Ascending aorta (tissue), 2 donors: ENCODE data around the gene PDE4A. TPM values are rescaled to one million over a fixed set of nuclear protein-coding genes. Genes with fewer than 3 reads are reported as not detected.

Experiments
- DNase-seq, 2 donors: peaks; one replicate each; pipeline ENCODE4 v3.0.0-alpha.2; 2019; ENCODE audit warnings: low spot score in 2 of 2
- H3K27ac ChIP-seq, 2 donors: fragments of 200-600 bp; sonication (generic); one replicate each; pipeline ENCODE4 v1.5.1; 2016 to 2017; ENCODE audit warnings: mild to moderate bottlenecking in 1 of 2
- H3K27me3 ChIP-seq: fragments of 200-600 bp; sonication (generic); one replicate; pipeline ENCODE4 v1.5.1; 2017
- H3K36me3 ChIP-seq, 2 donors: fragments of 200-600 bp; sonication (generic); one replicate each; pipeline ENCODE4 v1.5.1; 2016
- H3K4me1 ChIP-seq, 2 donors: fragments of 200-600 bp; sonication (generic); one replicate each; pipeline ENCODE4 v1.5.1; 2016 to 2017; ENCODE audit warnings: mild to moderate bottlenecking in 1 of 2
- H3K4me3 ChIP-seq, 2 donors: fragments of 200-600 bp; sonication (generic); one replicate each; pipeline ENCODE4 v1.5.1; 2016 to 2017; ENCODE audit warnings: mild to moderate bottlenecking in 1 of 2
- H3K9me3 ChIP-seq, 2 donors: fragments of 200-600 bp; sonication (generic); one replicate each; pipeline ENCODE4 v1.5.1; 2016
- CTCF ChIP-seq, 3 experiments: fragments of 200-600 bp in 2 of 3; fragments of 450-650 bp in 1 of 3; sonication (generic) in 2 of 3; IDR thresholded peaks; one replicate each; pipeline ENCODE4 v1.5.1; 2016 to 2019; ENCODE audit warnings: antibody characterized with exemption in 3 of 3, mild to moderate bottlenecking in 1 of 3, moderate library complexity in 1 of 3
- intact Hi-C: fragments of 100-400 bp; cut with DNase I; formaldehyde crosslinking; loops from one replicate; pipeline ENCODE4 v1.15.1; 2023
- total RNA-seq: library from RNA; depleted of rRNA; stranded (reverse); fragments of >200 nt; gene quantifications from one replicate; pipeline ENCODE4 v1.1.0, GENCODE V29; 2016

Gene PDE4A
- total RNA-seq, 1 donor from 2014 or later: 59.9 TPM

GRCh38 chr19:10516064-10516385 is 95.7 kb downstream of the PDE4A start:
- Histone ChIP-seq H3K4me3 (no peak overlapping the region), H3K27me3 (peaks cover 4% of the 10 kb centered on the region), H3K27ac (no peak overlapping the region), H3K9me3 (no peaks in the 10 kb centered on the region), H3K36me3 (no peaks in the 10 kb centered on the region), H3K4me1 (peaks cover 4 to 9% of the 10 kb centered on the region in 2 donors)
- DNase-seq: no peak
- TF ChIP-seq CTCF (IDR thresholded peaks at IDR 0.05): no peak
- intact Hi-C loops: no loop called here

DNA sequence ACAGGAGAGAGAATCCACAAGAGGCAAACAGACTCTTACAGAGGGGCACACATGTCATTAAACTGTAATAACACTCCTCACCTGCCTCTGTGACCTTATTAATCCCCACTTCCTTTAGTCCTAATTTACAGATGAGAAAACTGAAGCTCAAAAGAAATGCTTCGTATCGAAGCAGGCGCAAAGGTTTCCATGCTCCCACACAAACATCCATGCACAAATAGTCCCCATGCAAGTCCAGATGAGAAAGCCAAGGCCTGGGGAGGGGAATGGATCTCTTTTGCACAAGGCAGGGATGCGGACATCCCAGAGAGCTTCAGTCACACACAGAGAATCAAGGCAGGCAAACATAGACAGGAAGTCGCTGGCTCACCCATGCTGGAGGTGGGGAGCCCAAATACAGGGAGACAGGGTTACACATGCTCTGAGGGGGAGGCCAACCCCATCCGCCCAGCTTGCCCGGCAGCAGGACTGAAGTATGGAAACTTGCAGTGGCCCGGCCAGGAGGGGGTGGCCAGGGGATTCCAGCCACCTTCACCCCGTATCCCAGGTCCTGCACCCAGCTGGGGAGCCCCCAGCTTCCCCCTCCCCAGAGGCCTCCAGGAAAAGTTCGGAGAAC is 96.4 kb downstream of the PDE4A start:
- peak overlapping the region; percentile 31 to 53 for H3K4me3 ChIP-seq
- intact Hi-C loops: no loop called here
- H3K4me1 ChIP-seq: peaks cover 4 to 9% of the 10 kb centered on the region in 2 donors

GRCh38 chr19:10517361-10517759 is 97.0 kb downstream of the PDE4A start, which contains the start of gene S1PR5:
S1PR5 (minus strand) TSS chr19:10517447; CDS start chr19:10515011, 2,436 bp downstream.
- Histone ChIP-seq H3K4me3 (peak within 1 kb of the TSS; percentile 31 to 53), H3K9me3 (no peaks in the 10 kb centered on the region), H3K4me1 (peaks cover 4 to 9% of the 10 kb centered on the region in 2 donors), H3K27ac (no peak within 1 kb of the TSS), H3K27me3 (peaks cover 4% of the 10 kb centered on the region), H3K36me3 (no peaks in the 10 kb centered on the region)
- no peak for DNase-seq
- TF ChIP-seq CTCF (IDR thresholded peaks at IDR 0.05): no peak
- intact Hi-C loops: no loop called here

More for the DNA sequence above, 96.4 kb downstream of the PDE4A start:
- Histone ChIP-seq H3K27ac (no peak overlapping the region), H3K9me3 (no peaks in the 10 kb centered on the region), H3K36me3 (no peaks in the 10 kb centered on the region), H3K27me3 (peaks cover 4% of the 10 kb centered on the region)
- no peak for DNase-seq
- no peak for TF ChIP-seq CTCF (IDR thresholded peaks at IDR 0.05)

DNA sequence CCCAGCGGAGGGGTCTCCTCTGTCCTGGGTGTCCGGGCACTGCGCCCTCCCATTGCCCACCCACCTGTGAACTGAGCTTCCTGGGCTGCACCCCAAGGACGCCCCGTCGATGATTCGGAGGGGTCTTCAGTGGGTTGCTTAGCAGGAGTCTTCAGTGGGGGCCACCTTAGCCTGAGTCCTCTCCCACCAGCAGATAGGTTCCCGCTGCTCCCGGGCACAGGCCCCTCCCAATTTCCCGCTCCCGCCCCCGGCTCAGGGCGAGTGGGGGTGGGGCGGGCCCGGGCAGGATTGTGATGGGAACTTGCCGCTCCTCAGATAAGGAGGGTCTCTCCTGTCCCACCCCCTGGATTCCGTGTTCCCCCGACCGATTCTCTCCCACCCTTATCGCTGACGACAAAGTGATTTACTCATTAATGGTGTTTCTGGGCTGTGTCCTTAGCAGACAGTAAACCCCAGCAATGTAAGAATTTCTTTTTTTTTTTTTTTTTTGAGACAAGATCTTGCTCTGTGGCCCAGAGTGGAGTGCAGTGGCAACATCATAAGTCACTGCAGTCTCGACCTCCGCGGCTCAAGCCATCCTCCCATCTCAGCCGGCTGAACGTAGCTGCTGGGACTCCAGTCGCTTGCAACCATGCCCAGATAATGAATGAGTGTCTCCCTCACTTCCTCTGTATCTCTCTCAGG is 97.6 kb downstream of the PDE4A start:
- H3K9me3 ChIP-seq: no peaks in the 10 kb centered on the region
- no peak for TF ChIP-seq CTCF (IDR thresholded peaks at IDR 0.05)
- DNase-seq: no peak
- peak overlapping the region; percentile 31 to 53 for H3K4me3 ChIP-seq
- no peak overlapping the region for H3K27ac ChIP-seq
- peaks cover 4 to 9% of the 10 kb centered on the region in 2 donors for H3K4me1 ChIP-seq
- H3K36me3 ChIP-seq: no peaks in the 10 kb centered on the region
- intact Hi-C loops: no loop called here
- peaks cover 4% of the 10 kb centered on the region for H3K27me3 ChIP-seq

- intact Hi-C loops: no loop called here
- H3K4me3 ChIP-seq: peak overlapping the region; percentile 21 to 53
- no peak for TF ChIP-seq CTCF (IDR thresholded peaks at IDR 0.05)
- peaks cover 4 to 9% of the 10 kb centered on the region in 2 donors for H3K4me1 ChIP-seq
- no peak for DNase-seq
- H3K9me3 ChIP-seq: no peaks in the 10 kb centered on the region
- no peak overlapping the region for H3K27ac ChIP-seq
- H3K27me3 ChIP-seq: peaks cover 4% of the 10 kb centered on the region
- H3K36me3 ChIP-seq: no peaks in the 10 kb centered on the region
These were observed 98.4 kb downstream of the PDE4A start for GRCh38 chr19:10518444-10519361.

Other genes with a start within 250 kb of the PDE4A start
- 54.0 TPM for gene DNMT1, start 225.6 kb upstream of the PDE4A start, total RNA-seq
- gene S1PR2, start 189.2 kb upstream of the PDE4A start, total RNA-seq: 24.3 TPM
- 72.9 TPM for gene MRPL4, start 168.3 kb upstream of the PDE4A start, total RNA-seq
- gene ICAM1, start 149.4 kb upstream of the PDE4A start, total RNA-seq: 74.8 TPM
- gene ICAM4, start 133.6 kb upstream of the PDE4A start, total RNA-seq: not detected
- 2.2 TPM for gene ICAM5, start 130.6 kb upstream of the PDE4A start, total RNA-seq
- gene ZGLP1, start 110.7 kb upstream of the PDE4A start, total RNA-seq: not detected
- gene FDX2, start 104.5 kb upstream of the PDE4A start, total RNA-seq: 16.8 TPM
- 51.8 TPM for gene RAVER1, start 87.0 kb upstream of the PDE4A start, total RNA-seq
- gene ICAM3, start 80.9 kb upstream of the PDE4A start, total RNA-seq: 0.11 TPM
- 80.7 TPM for gene TYK2, start 40.0 kb upstream of the PDE4A start, total RNA-seq
- gene CDC37, start 17.0 kb upstream of the PDE4A start, total RNA-seq: 183 TPM
- gene KEAP1, start 82.8 kb downstream of the PDE4A start, total RNA-seq: 57.8 TPM
- gene S1PR5, start 96.9 kb downstream of the PDE4A start, total RNA-seq: 3.1 TPM
- gene ATG4D, start 123.4 kb downstream of the PDE4A start, total RNA-seq: 11.0 TPM
- gene KRI1, start 145.5 kb downstream of the PDE4A start, total RNA-seq: 21.9 TPM
- 20.3 TPM for gene CDKN2D, start 148.4 kb downstream of the PDE4A start, total RNA-seq
- gene AP1M2, start 166.8 kb downstream of the PDE4A start, total RNA-seq: not detected
- gene SLC44A2, start 205.0 kb downstream of the PDE4A start, total RNA-seq: 354 TPM
- 168 TPM for gene ILF3, start 233.8 kb downstream of the PDE4A start, total RNA-seq